B cell (primary cell): ENCODE results near the gene EML1.

Source experiments
- EZH2 ChIP-seq: IDR thresholded peaks from 2 replicates; pipeline ENCODE4 v1.6.1; 2012; ENCODE audit warnings: borderline replicate concordance, low read depth, mild to moderate bottlenecking, moderate library complexity, low read length; ENCODE audit not compliant: insufficient read depth, poor library complexity, severe bottlenecking
- TF ChIP-seq, protein P1 (sequence below): fragments of 200-600 bp; IDR thresholded peaks from one replicate; pipeline ENCODE4 v1.8.0; 2022; ENCODE audit warnings: antibody characterized with exemption, mild to moderate bottlenecking

DNA sequence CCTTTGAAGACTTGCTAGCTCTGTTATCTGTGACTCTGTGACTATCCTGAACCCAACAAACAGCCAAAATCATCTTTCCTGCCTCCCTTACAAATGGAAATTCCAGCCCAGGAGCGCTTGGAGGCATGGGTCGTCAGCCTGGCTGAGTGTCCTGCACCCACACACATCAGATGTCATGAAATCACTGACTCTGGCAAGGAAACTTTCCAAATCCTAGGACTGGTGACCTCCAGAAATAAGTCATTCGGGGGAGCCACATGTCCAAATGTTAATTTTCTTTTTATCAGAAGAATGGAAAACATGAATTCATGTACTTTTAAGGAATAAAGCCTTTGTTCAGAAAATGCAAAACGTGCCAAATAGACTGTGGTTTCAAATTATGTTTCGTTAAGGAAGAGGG, 175.7 kb downstream of the EML1 start:
- TF ChIP-seq, protein P1, sequence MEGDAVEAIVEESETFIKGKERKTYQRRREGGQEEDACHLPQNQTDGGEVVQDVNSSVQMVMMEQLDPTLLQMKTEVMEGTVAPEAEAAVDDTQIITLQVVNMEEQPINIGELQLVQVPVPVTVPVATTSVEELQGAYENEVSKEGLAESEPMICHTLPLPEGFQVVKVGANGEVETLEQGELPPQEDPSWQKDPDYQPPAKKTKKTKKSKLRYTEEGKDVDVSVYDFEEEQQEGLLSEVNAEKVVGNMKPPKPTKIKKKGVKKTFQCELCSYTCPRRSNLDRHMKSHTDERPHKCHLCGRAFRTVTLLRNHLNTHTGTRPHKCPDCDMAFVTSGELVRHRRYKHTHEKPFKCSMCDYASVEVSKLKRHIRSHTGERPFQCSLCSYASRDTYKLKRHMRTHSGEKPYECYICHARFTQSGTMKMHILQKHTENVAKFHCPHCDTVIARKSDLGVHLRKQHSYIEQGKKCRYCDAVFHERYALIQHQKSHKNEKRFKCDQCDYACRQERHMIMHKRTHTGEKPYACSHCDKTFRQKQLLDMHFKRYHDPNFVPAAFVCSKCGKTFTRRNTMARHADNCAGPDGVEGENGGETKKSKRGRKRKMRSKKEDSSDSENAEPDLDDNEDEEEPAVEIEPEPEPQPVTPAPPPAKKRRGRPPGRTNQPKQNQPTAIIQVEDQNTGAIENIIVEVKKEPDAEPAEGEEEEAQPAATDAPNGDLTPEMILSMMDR, result no peak
- no peak for TF ChIP-seq EZH2
